Neutrophil (primary cell): ENCODE results near the gene RASL11A.
A peak's percentile ranks its signal among the peaks of the same experiment; 100 is the strongest.

Experiments used
- H3K27ac ChIP-seq: fragments of 200-600 bp; sonication (generic); 2 replicates; pipeline ENCODE4 v1.5.1; 2016; ENCODE audit warnings: mild to moderate bottlenecking, moderate library complexity
- H3K27me3 ChIP-seq: fragments of 200-600 bp; sonication (generic); 2 replicates; pipeline ENCODE4 v1.6.0; 2016; ENCODE audit warnings: mild to moderate bottlenecking
- H3K36me3 ChIP-seq: fragments of 200-600 bp; sonication (generic); 2 replicates; pipeline ENCODE4 v1.5.1; 2017
- H3K4me1 ChIP-seq, 2 experiments: fragments of 200-600 bp in 1 of 2; sonication (generic) in 1 of 2; 1 replicate in 1 of 2; 2 replicates in 1 of 2; pipeline versions ENCODE4 v1.5.1 to v1.6.1; 2013 to 2016; ENCODE audit warnings: low read depth in 1 of 2, low read length in 1 of 2, mild to moderate bottlenecking in 1 of 2, moderate library complexity in 1 of 2; ENCODE audit not compliant: control insufficient read depth in 1 of 2, insufficient read depth in 1 of 2
- H3K4me3 ChIP-seq, 2 experiments: fragments of 200-600 bp in 1 of 2; sonication (generic) in 1 of 2; 1 replicate in 1 of 2; 2 replicates in 1 of 2; pipeline ENCODE4 v1.5.1; 2013 to 2016; ENCODE audit warnings: low read depth in 1 of 2, low read length in 1 of 2, mild to moderate bottlenecking in 1 of 2, moderate library complexity in 1 of 2
- H3K9me3 ChIP-seq: fragments of 200-600 bp; sonication (generic); 2 replicates; pipeline ENCODE4 v1.5.1; 2016
- CTCF ChIP-seq: fragments of 200-600 bp; sonication (generic); IDR thresholded peaks from 2 replicates; pipeline ENCODE4 v1.5.1; 2016; ENCODE audit warnings: antibody characterized with exemption

Gene RASL11A

DNA sequence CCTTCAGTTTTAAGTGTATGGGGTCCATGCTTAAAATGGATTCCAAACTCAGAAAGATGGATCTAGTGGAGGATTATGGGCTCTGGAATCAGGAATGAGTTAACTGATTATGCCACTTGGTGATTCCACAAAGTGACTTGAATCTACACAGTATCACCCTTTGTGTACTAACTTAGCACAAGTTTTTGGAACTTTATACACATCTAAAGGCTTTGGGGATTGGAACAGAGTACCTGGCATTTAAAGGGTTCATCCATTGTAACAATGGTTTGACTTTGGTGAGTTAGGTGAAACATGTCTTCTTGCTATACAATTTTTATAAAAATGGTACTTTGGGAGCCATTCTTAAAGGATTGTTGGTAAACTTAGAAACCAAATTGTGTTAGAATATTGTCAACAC is 18.2 kb upstream of the RASL11A start:
- peak overlapping the region; percentile 99 for H3K27ac ChIP-seq
- TF ChIP-seq CTCF, result no peak
- no peaks in the 10 kb centered on the region for H3K9me3 ChIP-seq
- peaks cover 22 to 28% of the 10 kb centered on the region in 2 experiments for H3K4me1 ChIP-seq
- H3K27me3 ChIP-seq, result no peaks in the 10 kb centered on the region
- peak overlapping the region; percentile 92 to 98 for H3K4me3 ChIP-seq
- peaks cover 37% of the 10 kb centered on the region for H3K36me3 ChIP-seq

DNA sequence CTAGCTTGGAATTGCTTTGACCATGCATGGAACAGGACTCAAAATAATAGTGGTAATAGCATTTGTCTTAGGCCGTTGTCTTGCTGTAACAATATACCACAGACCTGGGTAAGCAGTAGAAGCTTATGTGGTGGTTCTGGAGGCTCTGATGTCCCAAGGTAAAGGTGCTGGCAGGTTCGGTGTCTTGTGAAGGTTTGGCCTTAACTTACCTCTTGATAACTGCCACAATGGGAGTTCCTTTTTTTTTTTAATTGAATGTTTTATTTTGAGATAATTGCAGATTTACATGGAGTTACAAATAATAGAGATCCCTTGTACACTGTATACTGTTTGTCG is 13.4 kb upstream of the RASL11A start:
- no peak for TF ChIP-seq CTCF
- Histone ChIP-seq H3K4me1 (peaks cover 30 to 37% of the 10 kb centered on the region in 2 experiments), H3K4me3 (no peak overlapping the region), H3K36me3 (peaks cover 50% of the 10 kb centered on the region), H3K27me3 (no peaks in the 10 kb centered on the region), H3K9me3 (no peaks in the 10 kb centered on the region), H3K27ac (no peak overlapping the region)

GRCh38 chr13:27257648-27258253 is 12.9 kb upstream of the RASL11A start:
- no peaks in the 10 kb centered on the region for H3K27me3 ChIP-seq
- H3K9me3 ChIP-seq, result no peaks in the 10 kb centered on the region
- no peak overlapping the region for H3K4me3 ChIP-seq
- H3K36me3 ChIP-seq, result peaks cover 50% of the 10 kb centered on the region
- TF ChIP-seq CTCF, result no peak
- no peak overlapping the region for H3K27ac ChIP-seq
- peaks cover 30 to 37% of the 10 kb centered on the region in 2 experiments for H3K4me1 ChIP-seq

DNA sequence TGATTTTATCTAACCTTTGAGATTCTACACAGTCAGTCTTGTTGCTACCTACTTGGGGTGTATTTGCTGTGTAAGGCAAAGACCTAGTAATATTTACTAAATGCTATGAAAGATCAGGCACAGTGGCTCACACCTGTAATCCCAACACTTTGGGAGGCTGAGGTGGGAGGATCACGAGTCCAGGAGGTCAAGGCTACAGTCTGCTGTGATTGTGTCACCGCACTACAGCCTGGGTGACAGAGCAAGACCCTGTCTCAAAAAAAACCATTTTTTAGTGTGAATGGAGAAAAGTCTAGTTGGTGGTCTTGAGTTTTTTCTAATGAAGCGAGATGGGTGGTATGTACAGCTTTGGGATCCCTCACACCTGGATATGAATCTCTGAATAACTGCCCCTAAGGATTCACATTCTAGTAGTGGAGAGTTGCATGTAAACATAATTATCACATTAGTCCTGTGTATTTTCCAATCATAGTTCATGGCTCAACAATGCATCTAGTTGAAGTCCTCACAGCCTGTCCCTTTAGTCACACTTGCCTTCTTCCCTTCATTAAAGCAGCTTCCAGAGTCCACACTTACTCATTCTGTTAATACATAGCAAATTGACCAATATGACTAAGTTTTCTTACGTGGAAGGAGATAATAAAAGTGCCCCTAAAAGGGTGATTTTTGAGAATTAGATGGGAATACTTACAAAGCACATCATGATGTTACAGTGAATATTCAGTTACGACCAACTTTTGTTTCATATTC is 11.8 kb upstream of the RASL11A start:
- peaks cover 47% of the 10 kb centered on the region for H3K36me3 ChIP-seq

GRCh38 chr13:27259831-27260230 is 10.8 kb upstream of the RASL11A start:
- no peak for TF ChIP-seq CTCF
- Histone ChIP-seq H3K36me3 (peaks cover 38% of the 10 kb centered on the region), H3K9me3 (no peaks in the 10 kb centered on the region), H3K4me1 (peaks cover 27 to 28% of the 10 kb centered on the region in 2 experiments), H3K27ac (peak overlapping the region; percentile 62), H3K4me3 (no peak overlapping the region), H3K27me3 (no peaks in the 10 kb centered on the region)

More for the DNA sequence above, 11.8 kb upstream of the RASL11A start:
- peak overlapping the region; percentile 62 for H3K27ac ChIP-seq
- H3K9me3 ChIP-seq, result no peaks in the 10 kb centered on the region
- TF ChIP-seq CTCF, result no peak
- no peaks in the 10 kb centered on the region for H3K27me3 ChIP-seq
- H3K4me3 ChIP-seq, result no peak overlapping the region
- peaks cover 28% of the 10 kb centered on the region in 2 experiments for H3K4me1 ChIP-seq
